ENCODE data around the gene RDH16. TPM values are rescaled to one million over a fixed set of nuclear protein-coding genes. Genes with fewer than 3 reads are reported as not detected.

RDH16 gene
- total RNA-seq, 1 experiment from 2014 or later, result 0.08 TPM

GRCh38 chr12:56928262-56928661 is 29.1 kb downstream of the RDH16 start:
- POLR2A ChIA-PET, result no interaction called here
- TF ChIP-seq CTCF (IDR thresholded peaks at IDR 0.05), result no peak
- no peak for TF ChIP-seq SIN3A (IDR thresholded peaks at IDR 0.05; ENCODE audit: borderline replicate concordance, insufficient read depth, low read depth, low read length)
- no peak for TF ChIP-seq REST (IDR thresholded peaks at IDR 0.05; ENCODE audit: insufficient read depth in 1 of 2, low read depth in 2 of 2, low read length in 1 of 2)
- TF ChIP-seq TCF7L2 (IDR thresholded peaks at IDR 0.05; ENCODE audit: low read depth, low read length), result no peak
- TF ChIP-seq POLR2AphosphoS5 (IDR thresholded peaks at IDR 0.05; ENCODE audit: low read depth, low read length), result no peak

GRCh38 chr12:56927281-56927680 is 30.1 kb downstream of the RDH16 start:
- no peaks in the 10 kb centered on the region for H3K9me3 ChIP-seq (ENCODE audit: control insufficient read depth, insufficient read depth, low read depth, low read length)
- in situ Hi-C loops (cut with HindIII; ENCODE audit: low pct_unique_long_range_greater_than_20kb, low sequenced_read_pairs), result no loop called here
- no peak overlapping the region for H3K4me3 ChIP-seq (ENCODE audit: low read depth in 2 of 2, low read length in 2 of 2)
- H3K27me3 ChIP-seq (ENCODE audit: control insufficient read depth, insufficient read depth, low read length), result peaks cover 3% of the 10 kb centered on the region; the same call in 1 of the 2 replicates
- TF ChIP-seq POLR2AphosphoS5 (IDR thresholded peaks at IDR 0.05; ENCODE audit: low read depth, low read length) (no peak), CTCF (IDR thresholded peaks at IDR 0.05) (no peak)
- BruUV-seq (replicated peaks), result no TSS peak
- intact Hi-C loops (cut with micrococcal nuclease; ENCODE audit: unreplicated experiment), result no loop called here
- H3K4me1 ChIP-seq (ENCODE audit: control insufficient read depth, insufficient read depth, low read length), result no peaks in the 10 kb centered on the region
- POLR2A ChIA-PET, result no interaction called here
- CTCF ChIA-PET, result no interaction called here
- DNase-seq (ENCODE audit: low read depth, low spot score) (no peak), ATAC-seq (no peak)
- H3K36me3 ChIP-seq (ENCODE audit: control insufficient read depth, insufficient read depth, low read length), result no peaks in the 10 kb centered on the region
- no peak overlapping the region for H3K27ac ChIP-seq (ENCODE audit: low read length)

More at GRCh38 chr12:56928262-56928661, 29.1 kb downstream of the RDH16 start:
- Histone ChIP-seq H3K27ac (ENCODE audit: low read length) (no peak overlapping the region), H3K27me3 (ENCODE audit: control insufficient read depth, insufficient read depth, low read length) (peaks cover 3% of the 10 kb centered on the region; the same call in 1 of the 2 replicates), H3K9me3 (ENCODE audit: control insufficient read depth, insufficient read depth, low read depth, low read length) (no peaks in the 10 kb centered on the region), H3K4me3 (ENCODE audit: low read depth in 2 of 2, low read length in 2 of 2) (no peak overlapping the region), H3K36me3 (ENCODE audit: control insufficient read depth, insufficient read depth, low read length) (no peaks in the 10 kb centered on the region), H3K4me1 (ENCODE audit: control insufficient read depth, insufficient read depth, low read length) (no peaks in the 10 kb centered on the region)
- in situ Hi-C loops (cut with HindIII; ENCODE audit: low pct_unique_long_range_greater_than_20kb, low sequenced_read_pairs), result no loop called here
- DNase-seq (ENCODE audit: low read depth, low spot score) (no peak), ATAC-seq (no peak)
- intact Hi-C loops (cut with micrococcal nuclease; ENCODE audit: unreplicated experiment), result no loop called here
- BruUV-seq (replicated peaks), result no TSS peak
- CTCF ChIA-PET, result no interaction called here

Measured in Panc1 (cell line).